GM18951 (cell line): ENCODE results near the gene HIGD2A.

ENCODE experiments used
- POLR2A ChIP-seq: IDR thresholded peaks from 4 replicates; pipeline ENCODE4 v1.6.1; 2011; ENCODE audit warnings: mild to moderate bottlenecking; ENCODE audit not compliant: insufficient read length, insufficient read depth; ENCODE audit errors: extremely low read depth
- in situ Hi-C: fragments of 300-500 bp; cut with MboI; formaldehyde crosslinking; loops from one replicate; pipeline ENCODE4 v1.12.0; 2022; ENCODE audit warnings: low sequenced_read_pairs, mixed read lengths, inconsistent platforms; ENCODE audit not compliant: unreplicated experiment

HIGD2A gene

GRCh38 chr5:176361437-176362232 is 26.9 kb upstream of the HIGD2A start, which contains the start of gene KIAA1191:
TSS of gene KIAA1191 (minus strand) at chr5:176361764. CDS start at chr5:176359508, 2,256 bp downstream.
- in situ Hi-C loops: no loop called here
- TF ChIP-seq POLR2A: peak; percentile 97

GRCh38 chr5:176362233-176362490 is 26.4 kb upstream of the HIGD2A start:
- TF ChIP-seq POLR2A: no peak
- in situ Hi-C loops: no loop called here

GRCh38 chr5:176364765-176365350 is 23.7 kb upstream of the HIGD2A start:
- peak; percentile 48 for TF ChIP-seq POLR2A
- in situ Hi-C loops: no loop called here

- peak; percentile 17 for TF ChIP-seq POLR2A
- in situ Hi-C loops: no loop called here
Measured at GRCh38 chr5:176365351-176366231, 23.0 kb upstream of the HIGD2A start, which contains the start of gene ARL10. TSS of gene ARL10 (plus strand) at chr5:176365487. CDS start at chr5:176365564, 77 bp downstream.

- no peak for TF ChIP-seq POLR2A
- in situ Hi-C loops: no loop called here
Measured at GRCh38 chr5:176366232-176366894, 22.2 kb upstream of the HIGD2A start.

- in situ Hi-C loops: no loop called here
- TF ChIP-seq POLR2A: no peak
Measured at GRCh38 chr5:176368726-176369125, 19.8 kb upstream of the HIGD2A start.

- in situ Hi-C loops: no loop called here
- TF ChIP-seq POLR2A: no peak
Measured at GRCh38 chr5:176369934-176370711, 18.4 kb upstream of the HIGD2A start.

- no peak for TF ChIP-seq POLR2A
- in situ Hi-C loops: no loop called here
Measured at GRCh38 chr5:176371621-176372539, 16.7 kb upstream of the HIGD2A start.

- TF ChIP-seq POLR2A: no peak
- in situ Hi-C loops: no loop called here
Measured at GRCh38 chr5:176373100-176373818, 15.3 kb upstream of the HIGD2A start.

- in situ Hi-C loops: no loop called here
- TF ChIP-seq POLR2A: no peak
Measured at GRCh38 chr5:176379881-176380280, 8.7 kb upstream of the HIGD2A start.

- no peak for TF ChIP-seq POLR2A
Measured at GRCh38 chr5:176381423-176381822, 7.1 kb upstream of the HIGD2A start.

More at GRCh38 chr5:176381423-176381822, 7.1 kb upstream of the HIGD2A start:
- in situ Hi-C loops: no loop called here
